ENCODE results near the gene FOXN3. TPM values are rescaled to one million over a fixed set of nuclear protein-coding genes. Genes with fewer than 3 reads are reported as not detected.

The FOXN3 gene
- total and polyA plus RNA-seq, 2 experiments from 2014 or later = 98.9 to 167 TPM

GRCh38 chr14:89432226-89432625, 15.2 kb upstream of the FOXN3 start:
- TF ChIP-seq CTCF (conservative IDR thresholded peaks at IDR 0.05; ENCODE audit: low read depth in 2 of 2) = no peak
- TF ChIP-seq ZNF114 (CRISPR knock-in tag; IDR thresholded peaks at IDR 0.05) = no peak
- no peak for TF ChIP-seq EZH2phosphoT487 (IDR thresholded peaks at IDR 0.05; ENCODE audit: unreplicated experiment)
- TF ChIP-seq CREB1 (CRISPR knock-in tag; IDR thresholded peaks at IDR 0.05; ENCODE audit: low read depth) = no peak
- TF ChIP-seq ETS1 (IDR thresholded peaks at IDR 0.05) = no peak
- no peak for TF ChIP-seq STAT1 (IDR thresholded peaks at IDR 0.05; ENCODE audit: unreplicated experiment)
- no peak for TF ChIP-seq JUNB (IDR thresholded peaks at IDR 0.05; ENCODE audit: unreplicated experiment)
- TF ChIP-seq NANOG (IDR thresholded peaks at IDR 0.05; ENCODE audit: borderline replicate concordance) = no peak
- no peak for TF ChIP-seq ZNF331 (CRISPR knock-in tag; IDR thresholded peaks at IDR 0.05; ENCODE audit: low read depth)
- no peak for TF ChIP-seq REST (IDR thresholded peaks at IDR 0.05; ENCODE audit: unreplicated experiment)
- TF ChIP-seq ZNF462 (CRISPR knock-in tag; IDR thresholded peaks at IDR 0.05) = no peak
- Histone ChIP-seq H3K27ac (ENCODE audit: low read depth) (peak overlapping the region; percentile 57; the same call in 1 of the 2 replicates), H4K20me1 (replicated peaks; ENCODE audit: insufficient read depth) (no peaks in the 10 kb centered on the region), H3K4me1 (ENCODE audit: insufficient read depth) (peaks cover 46% of the 10 kb centered on the region), H3F3A (replicated peaks; ENCODE audit: low read depth) (no peaks in the 10 kb centered on the region), H3K4me2 (peak overlapping the region; percentile 53; the same call in 1 of the 2 replicates), H3K27me3 (ENCODE audit: insufficient read depth) (no peaks in the 10 kb centered on the region), H3K9me2 (ENCODE audit: insufficient read depth) (no peaks in the 10 kb centered on the region), H3K79me2 (replicated peaks; ENCODE audit: insufficient read depth) (peaks cover 100% of the 10 kb centered on the region), H2AFZ (no peak overlapping the region), H3K4me3 (no peak overlapping the region), H3K36me3 (ENCODE audit: insufficient read depth) (no peaks in the 10 kb centered on the region)
- peaks cover 54% of the 10 kb centered on the region for H3K4me1 Mint-ChIP-seq
- no peaks in the 10 kb centered on the region for H3K9me3 Mint-ChIP-seq
- H3K4me3 Mint-ChIP-seq = no peak overlapping the region
- ATAC-seq = no peak; the same call in 2 of the 3 replicates
- peak overlapping the region; percentile 73; the same call in 1 of the 2 replicates for H3K27ac Mint-ChIP-seq
- DNase-seq (ENCODE audit: low spot score) = no peak
- H3K27me3 Mint-ChIP-seq (ENCODE audit: insufficient read depth, low read depth, poor library complexity) = peaks cover 23% of the 10 kb centered on the region
- peaks cover 25% of the 10 kb centered on the region for H3K36me3 Mint-ChIP-seq (ENCODE audit: low read depth)

Data from GM23338 (cell line).